Glutamatergic neuron (in vitro differentiated cells): ENCODE data around the gene ADRA2B. TPM values are rescaled to one million over a fixed set of nuclear protein-coding genes. Genes with fewer than 3 reads are reported as not detected.

ENCODE experiments used
- DNase-seq: peaks from one replicate; pipeline ENCODE4 v3.0.0; 2022
- H3K27ac Mint-ChIP-seq: one replicate; pipeline ENCODE4 v1.8.0; 2020; ENCODE audit warnings: mild to moderate bottlenecking, mixed read lengths, inconsistent platforms; ENCODE audit not compliant: unreplicated experiment
- H3K27me3 Mint-ChIP-seq: one replicate; pipeline ENCODE4 v1.8.0; 2020; ENCODE audit warnings: mild to moderate bottlenecking, moderate library complexity, mixed read lengths, inconsistent platforms; ENCODE audit not compliant: unreplicated experiment
- H3K36me3 Mint-ChIP-seq: one replicate; pipeline ENCODE4 v1.8.0; 2020; ENCODE audit warnings: mild to moderate bottlenecking, mixed read lengths, inconsistent platforms; ENCODE audit not compliant: unreplicated experiment
- H3K4me1 Mint-ChIP-seq: one replicate; pipeline ENCODE4 v1.8.0; 2020; ENCODE audit warnings: mild to moderate bottlenecking, low read depth, mixed read lengths, inconsistent platforms; ENCODE audit not compliant: unreplicated experiment
- H3K4me3 Mint-ChIP-seq: one replicate; pipeline ENCODE4 v1.8.0; 2020; ENCODE audit warnings: mild to moderate bottlenecking, mixed read lengths, inconsistent platforms; ENCODE audit not compliant: unreplicated experiment
- H3K9me3 Mint-ChIP-seq: one replicate; pipeline ENCODE4 v1.8.0; 2020; ENCODE audit warnings: mild to moderate bottlenecking, moderate library complexity, mixed read lengths, inconsistent platforms; ENCODE audit not compliant: unreplicated experiment
- CTCF ChIP-seq: fragments of 200-600 bp; sonication (generic); IDR thresholded peaks from one replicate; pipeline ENCODE4 v1.5.0; 2021; ENCODE audit not compliant: partially characterized antibody, unreplicated experiment
- total RNA-seq: library from RNA; stranded (reverse); fragmentation: NEBNext Ultra II Directional; extraction: Animal tissue kit (Norgen Biotek cat#: 25700); gene quantifications from one replicate; pipeline ENCODE4 v1.2.1, GENCODE V29; 2021; ENCODE audit not compliant: unreplicated experiment

ADRA2B gene
- total RNA-seq, 1 donor from 2014 or later, result 0.91 TPM

- no peak for TF ChIP-seq CTCF
- peak; percentile 23 for DNase-seq
- peaks cover 9% of the 10 kb centered on the region for H3K4me1 Mint-ChIP-seq
- H3K27me3 Mint-ChIP-seq, result peaks cover 4% of the 10 kb centered on the region
- H3K9me3 Mint-ChIP-seq, result peaks cover 5% of the 10 kb centered on the region
- H3K36me3 Mint-ChIP-seq, result peaks cover 10% of the 10 kb centered on the region
- no peak overlapping the region for H3K27ac Mint-ChIP-seq
- H3K4me3 Mint-ChIP-seq, result no peak overlapping the region
Measured at GRCh38 chr2:96103187-96103601, 13.2 kb downstream of the ADRA2B start.

- peaks cover 5% of the 10 kb centered on the region for H3K27me3 Mint-ChIP-seq
- H3K36me3 Mint-ChIP-seq, result peaks cover 10% of the 10 kb centered on the region
- TF ChIP-seq CTCF, result no peak
- H3K27ac Mint-ChIP-seq, result no peak overlapping the region
- peaks cover 7% of the 10 kb centered on the region for H3K4me1 Mint-ChIP-seq
- DNase-seq, result no peak
- no peak overlapping the region for H3K4me3 Mint-ChIP-seq
- H3K9me3 Mint-ChIP-seq, result peaks cover 5% of the 10 kb centered on the region
Measured at GRCh38 chr2:96102596-96103186, 13.7 kb downstream of the ADRA2B start.

GRCh38 chr2:96100893-96101304, 15.5 kb downstream of the ADRA2B start:
- H3K9me3 Mint-ChIP-seq, result peaks cover 4% of the 10 kb centered on the region
- no peak overlapping the region for H3K4me3 Mint-ChIP-seq
- H3K36me3 Mint-ChIP-seq, result peaks cover 21% of the 10 kb centered on the region
- no peak overlapping the region for H3K27ac Mint-ChIP-seq
- H3K27me3 Mint-ChIP-seq, result peaks cover 5% of the 10 kb centered on the region
- peaks cover 7% of the 10 kb centered on the region for H3K4me1 Mint-ChIP-seq
- no peak for TF ChIP-seq CTCF
- DNase-seq, result peak; percentile 3

- Mint-ChIP-seq H3K27me3 (peaks cover 5% of the 10 kb centered on the region), H3K4me1 (peaks cover 7% of the 10 kb centered on the region), H3K4me3 (no peak overlapping the region), H3K27ac (no peak overlapping the region), H3K36me3 (peaks cover 15% of the 10 kb centered on the region), H3K9me3 (peaks cover 4% of the 10 kb centered on the region)
- peak; percentile 12 for DNase-seq
- TF ChIP-seq CTCF, result no peak
Measured at GRCh38 chr2:96099861-96100798, 16.2 kb downstream of the ADRA2B start.
